Activated T-helper 1 cell treated with anti-CD3 and anti-CD28 coated beads, Interleukin-12 subunit alpha, Interleukin-12 subunit beta, Interleukin-2, Interleukin-4 antibody, amounts not matched to agents 30 ng/mL and 10 ng/mL and 1 ng/mL, durations not matched to agents 14 hours and 24 hours and 36 hours (primary cell): ENCODE results near the gene HSPA12B. TPM values are rescaled to one million over a fixed set of nuclear protein-coding genes. Genes with fewer than 3 reads are reported as not detected.

Experiments used
- DNase-seq: peaks from one replicate; pipeline ENCODE4 v3.0.0; 2021; ENCODE audit warnings: low spot score
- H3K27ac Mint-ChIP-seq: one replicate; pipeline ENCODE4 v1.8.0; 2021; ENCODE audit warnings: mild to moderate bottlenecking, mixed read lengths
- H3K27me3 Mint-ChIP-seq: one replicate; pipeline ENCODE4 v1.8.0; 2022; ENCODE audit warnings: mild to moderate bottlenecking, moderate library complexity, mixed read lengths; ENCODE audit not compliant: insufficient read depth
- H3K36me3 Mint-ChIP-seq: one replicate; pipeline ENCODE4 v1.8.0; 2021; ENCODE audit warnings: low read depth, mixed read lengths
- H3K4me1 Mint-ChIP-seq: one replicate; pipeline ENCODE4 v1.8.0; 2021; ENCODE audit warnings: low read depth, mixed read lengths
- H3K4me3 Mint-ChIP-seq: one replicate; pipeline ENCODE4 v1.8.0; 2021; ENCODE audit warnings: mild to moderate bottlenecking, moderate library complexity, mixed read lengths
- H3K9me3 Mint-ChIP-seq: one replicate; pipeline ENCODE4 v1.8.0; 2021; ENCODE audit warnings: mixed read lengths
- intact Hi-C: fragments of 100-400 bp; cut with micrococcal nuclease; formaldehyde crosslinking; loops from one replicate; pipeline ENCODE4 v1.15.1; 2024
- total RNA-seq: library from RNA; stranded (reverse); gene quantifications from 2 replicates; pipeline ENCODE4 v1.2.3, GENCODE V29; 2022

Gene HSPA12B
- total RNA-seq, 1 donor from 2014 or later = not detected

DNA sequence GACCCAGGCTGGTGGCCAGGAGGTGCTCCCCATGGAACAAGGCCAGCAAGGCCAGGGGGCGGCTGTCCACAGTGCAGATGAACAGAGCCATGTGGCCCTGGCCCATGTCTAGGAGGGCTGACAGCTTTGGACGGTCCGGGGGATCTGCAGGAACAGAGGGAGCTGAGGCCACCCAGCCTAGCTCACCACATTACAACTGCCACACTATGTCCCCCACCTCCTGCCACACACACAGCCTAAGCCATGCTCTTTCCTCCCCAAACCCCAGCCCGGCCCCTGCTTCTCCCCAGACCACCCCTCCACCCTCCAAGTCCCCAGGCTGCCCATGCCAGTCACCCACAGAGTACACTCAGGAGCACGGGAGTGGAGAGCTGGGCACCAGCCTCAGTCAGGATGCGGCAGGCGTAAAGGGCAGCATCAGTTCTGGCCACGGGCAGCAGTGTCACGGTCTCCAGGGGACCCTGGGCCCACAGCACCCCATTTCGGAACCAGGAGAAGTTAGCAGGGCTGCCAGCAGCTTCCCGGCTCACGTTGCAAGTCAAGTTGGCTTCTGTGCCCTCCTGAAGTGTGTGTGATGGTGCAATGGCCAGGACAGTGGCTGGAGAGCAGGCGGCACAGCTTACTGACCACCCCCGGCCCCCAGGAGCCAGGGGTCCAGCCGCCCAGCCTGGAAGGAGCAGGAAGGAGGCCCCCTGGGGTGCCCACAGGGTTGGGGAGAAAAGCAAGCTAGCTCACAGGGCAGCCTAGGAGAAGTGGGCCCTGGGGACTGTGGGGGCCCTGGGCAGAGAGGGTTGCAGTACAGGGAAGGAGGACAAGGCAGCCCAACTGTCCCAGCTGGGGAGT lies 35.5 kb upstream of the HSPA12B start:
- Mint-ChIP-seq H3K4me1 (no peaks in the 10 kb centered on the region), H3K27me3 (no peaks in the 10 kb centered on the region), H3K9me3 (no peaks in the 10 kb centered on the region)

DNA sequence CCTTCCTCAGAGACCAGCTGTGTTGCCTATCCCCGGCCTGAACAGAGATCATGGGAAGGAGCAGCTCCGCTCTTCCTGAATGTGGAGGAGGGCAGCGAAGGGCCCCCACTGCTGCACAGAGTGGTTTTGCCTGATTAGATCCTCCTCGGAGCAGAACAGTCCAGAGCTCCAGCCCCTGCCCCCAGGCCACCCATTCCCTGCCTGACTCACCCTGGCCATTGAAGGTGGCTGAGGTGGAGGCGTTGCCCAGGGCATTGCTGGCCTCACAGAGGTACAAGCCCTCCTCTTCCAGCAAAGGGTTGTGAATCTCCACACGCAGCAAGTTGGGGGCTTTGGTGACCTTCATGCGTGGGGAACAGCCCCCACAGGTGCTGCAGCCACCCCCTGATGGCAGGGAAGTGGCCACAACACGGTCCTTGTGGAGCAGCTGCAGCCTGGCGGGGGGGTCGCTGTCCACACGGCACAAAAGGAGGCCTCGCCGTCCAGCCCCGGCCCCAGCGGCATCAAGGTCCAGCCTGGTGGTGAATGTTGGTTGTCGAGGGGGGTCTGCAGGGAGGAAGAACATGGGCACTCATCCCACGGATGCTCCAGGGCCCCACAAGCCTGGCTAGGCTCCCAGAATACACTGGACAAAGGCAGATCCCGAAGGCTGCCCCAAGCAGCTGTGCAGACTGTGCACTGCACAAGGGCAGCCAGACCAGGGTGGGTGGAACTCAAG lies 34.7 kb upstream of the HSPA12B start:
- Mint-ChIP-seq H3K9me3 (no peaks in the 10 kb centered on the region), H3K36me3 (no peaks in the 10 kb centered on the region), H3K4me1 (no peaks in the 10 kb centered on the region), H3K4me3 (no peak overlapping the region), H3K27me3 (no peaks in the 10 kb centered on the region), H3K27ac (no peak overlapping the region)
- no peak for DNase-seq
- intact Hi-C loops = no loop called here

More for the DNA sequence above, 35.5 kb upstream of the HSPA12B start:
- H3K27ac Mint-ChIP-seq = no peak overlapping the region
- no peaks in the 10 kb centered on the region for H3K36me3 Mint-ChIP-seq
- intact Hi-C loops = no loop called here
- DNase-seq = no peak
- no peak overlapping the region for H3K4me3 Mint-ChIP-seq

GRCh38 chr20:3698591-3699001 lies 33.9 kb upstream of the HSPA12B start:
- Mint-ChIP-seq H3K4me1 (no peaks in the 10 kb centered on the region), H3K36me3 (no peaks in the 10 kb centered on the region), H3K9me3 (no peaks in the 10 kb centered on the region), H3K27me3 (no peaks in the 10 kb centered on the region), H3K27ac (no peak overlapping the region), H3K4me3 (no peak overlapping the region)
- no peak for DNase-seq
- intact Hi-C loops = no loop called here

- no peak for DNase-seq
- Mint-ChIP-seq H3K27ac (no peak overlapping the region), H3K27me3 (no peaks in the 10 kb centered on the region), H3K4me1 (no peaks in the 10 kb centered on the region), H3K9me3 (no peaks in the 10 kb centered on the region), H3K36me3 (no peaks in the 10 kb centered on the region), H3K4me3 (no peak overlapping the region)
- intact Hi-C loops = no loop called here
Observed at GRCh38 chr20:3699037-3699436, 33.4 kb upstream of the HSPA12B start.

GRCh38 chr20:3701061-3701998 lies 31.2 kb upstream of the HSPA12B start:
- no peaks in the 10 kb centered on the region for H3K4me1 Mint-ChIP-seq
- DNase-seq = no peak
- intact Hi-C loops = no loop called here
- no peaks in the 10 kb centered on the region for H3K9me3 Mint-ChIP-seq
- no peaks in the 10 kb centered on the region for H3K27me3 Mint-ChIP-seq
- no peaks in the 10 kb centered on the region for H3K36me3 Mint-ChIP-seq
- no peak overlapping the region for H3K27ac Mint-ChIP-seq
- H3K4me3 Mint-ChIP-seq = no peak overlapping the region

DNA sequence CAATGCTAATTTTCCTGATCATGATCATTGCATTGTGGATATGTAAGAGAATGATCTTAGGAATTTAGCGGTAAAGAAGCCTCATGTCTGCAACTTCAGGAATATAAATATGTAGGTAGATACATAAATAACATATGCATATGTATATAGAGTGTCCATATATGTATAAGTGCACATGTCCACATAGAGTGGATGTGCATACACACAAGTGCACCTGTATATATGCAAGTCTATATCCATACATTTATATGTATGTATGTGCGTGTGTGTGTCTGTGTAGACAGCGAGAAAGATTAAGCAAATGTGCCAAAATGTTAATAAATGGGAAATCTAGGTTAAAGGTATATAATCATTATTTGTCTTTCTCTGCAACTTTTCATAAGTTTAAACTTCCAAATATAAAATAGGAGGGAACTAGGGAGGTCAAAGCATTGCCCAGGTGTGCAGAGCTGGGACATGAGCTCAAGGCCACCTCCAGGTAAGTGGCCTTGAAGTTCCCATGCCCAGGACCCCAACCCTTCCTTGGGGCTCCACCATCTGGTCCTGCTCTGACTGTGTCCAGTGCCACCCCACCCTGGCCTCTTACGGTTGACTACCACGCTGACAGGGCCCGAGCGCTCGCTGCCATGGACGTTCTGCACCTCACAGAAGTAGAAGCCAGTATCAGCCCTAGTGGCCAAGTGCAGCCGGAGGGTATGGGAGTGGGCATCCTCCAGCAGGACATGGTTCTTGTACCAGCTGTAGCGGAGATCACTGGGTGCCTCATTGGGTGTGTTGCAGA lies 29.7 kb upstream of the HSPA12B start:
- Mint-ChIP-seq H3K27me3 (no peaks in the 10 kb centered on the region), H3K4me3 (no peak overlapping the region), H3K4me1 (no peaks in the 10 kb centered on the region), H3K36me3 (no peaks in the 10 kb centered on the region), H3K27ac (no peak overlapping the region), H3K9me3 (no peaks in the 10 kb centered on the region)
- intact Hi-C loops = no loop called here
- DNase-seq = no peak

- H3K36me3 Mint-ChIP-seq = no peaks in the 10 kb centered on the region
- no peaks in the 10 kb centered on the region for H3K9me3 Mint-ChIP-seq
- H3K27me3 Mint-ChIP-seq = peaks cover 2% of the 10 kb centered on the region
- intact Hi-C loops = no loop called here
- H3K4me1 Mint-ChIP-seq = no peaks in the 10 kb centered on the region
- no peak for DNase-seq
- H3K27ac Mint-ChIP-seq = no peak overlapping the region
- no peak overlapping the region for H3K4me3 Mint-ChIP-seq
Observed at GRCh38 chr20:3704087-3704486, 28.4 kb upstream of the HSPA12B start.

DNA sequence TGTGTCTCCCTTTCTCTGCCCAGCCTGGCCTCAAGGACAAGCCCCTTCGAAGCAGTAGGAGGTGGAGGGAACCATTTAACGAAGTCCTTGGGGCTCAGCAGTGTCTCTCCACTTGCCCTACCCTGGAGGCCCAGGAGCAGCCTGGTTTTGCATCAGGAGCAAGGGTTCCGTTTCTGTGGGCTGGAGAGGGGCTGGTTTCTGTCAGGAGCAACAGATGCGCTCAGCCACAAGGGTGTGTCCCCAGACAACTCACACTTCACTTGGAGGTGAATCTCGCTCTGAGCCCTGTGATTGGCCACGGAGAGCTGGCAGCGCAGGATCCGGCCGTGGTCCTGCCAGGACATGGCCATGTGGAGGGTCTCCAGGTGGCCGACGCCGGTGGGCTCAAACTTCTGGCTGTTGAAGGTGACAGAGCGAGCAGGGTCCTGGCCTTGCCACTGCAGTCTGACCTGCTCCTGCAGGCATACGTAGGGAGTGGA lies 27.0 kb upstream of the HSPA12B start:
- Mint-ChIP-seq H3K4me1 (no peaks in the 10 kb centered on the region), H3K27me3 (peaks cover 2% of the 10 kb centered on the region)
- DNase-seq = no peak

GRCh38 chr20:3705970-3706739 lies 26.3 kb upstream of the HSPA12B start:
- DNase-seq = no peak
- intact Hi-C loops = no loop called here
- no peaks in the 10 kb centered on the region for H3K9me3 Mint-ChIP-seq
- H3K4me1 Mint-ChIP-seq = no peaks in the 10 kb centered on the region
- peaks cover 2% of the 10 kb centered on the region for H3K27me3 Mint-ChIP-seq
- H3K27ac Mint-ChIP-seq = no peak overlapping the region
- H3K36me3 Mint-ChIP-seq = no peaks in the 10 kb centered on the region
- no peak overlapping the region for H3K4me3 Mint-ChIP-seq

More for the DNA sequence above, 27.0 kb upstream of the HSPA12B start:
- Mint-ChIP-seq H3K4me3 (no peak overlapping the region), H3K27ac (no peak overlapping the region), H3K9me3 (no peaks in the 10 kb centered on the region), H3K36me3 (no peaks in the 10 kb centered on the region)
- intact Hi-C loops = no loop called here

GRCh38 chr20:3706774-3707507 lies 25.5 kb upstream of the HSPA12B start:
- Mint-ChIP-seq H3K4me3 (no peak overlapping the region), H3K27me3 (peaks cover 4% of the 10 kb centered on the region), H3K4me1 (no peaks in the 10 kb centered on the region), H3K9me3 (no peaks in the 10 kb centered on the region), H3K36me3 (no peaks in the 10 kb centered on the region), H3K27ac (no peak overlapping the region)
- intact Hi-C loops = no loop called here
- no peak for DNase-seq

GRCh38 chr20:3707508-3707899 lies 25.0 kb upstream of the HSPA12B start:
- H3K27ac Mint-ChIP-seq = no peak overlapping the region
- no peak for DNase-seq
- H3K4me3 Mint-ChIP-seq = no peak overlapping the region
- intact Hi-C loops = no loop called here
- no peaks in the 10 kb centered on the region for H3K9me3 Mint-ChIP-seq
- H3K4me1 Mint-ChIP-seq = no peaks in the 10 kb centered on the region
- H3K36me3 Mint-ChIP-seq = no peaks in the 10 kb centered on the region
- peaks cover 5% of the 10 kb centered on the region for H3K27me3 Mint-ChIP-seq
